H1 (cell line): ENCODE results near the gene GPR17. TPM values are rescaled to one million over a fixed set of nuclear protein-coding genes. Genes with fewer than 3 reads are reported as not detected.
A peak's percentile ranks its signal among the peaks of the same experiment; 100 is the strongest.

Experiments
- CTCF ChIA-PET: fragments of 300-600 bp; sonication (Branson Sonifier 250); formaldehyde crosslinking; loops from one replicate; lab custom pipeline; 2021; ENCODE audit not compliant: partially characterized antibody; lab: Charles Lee
- POLR2A ChIA-PET: fragments of 300-600 bp; sonication (Branson Sonifier 250); formaldehyde crosslinking; loops from one replicate; lab custom pipeline; 2021; ENCODE audit warnings: inconsistent platforms; ENCODE audit not compliant: partially characterized antibody; lab: Charles Lee
- DNase-seq, 2 experiments: peaks; one replicate each; pipeline versions ENCODE4 v3.0.0 to v3.0.0-alpha.2; 2010 to 2022; ENCODE audit warnings: low spot score in 2 of 2, low read depth in 1 of 2, mixed read lengths in 1 of 2
- FAIRE-seq: peaks from 2 replicates; lab custom pipeline; 2011; peaks lifted over from hg19 to GRCh38; lab: Jason Lieb, UNC
- H2AFZ ChIP-seq: 2 replicates; pipeline ENCODE4 v1.8.1; 2012; ENCODE audit warnings: low read length, inconsistent platforms
- H2AK5ac ChIP-seq: 2 replicates; pipeline ENCODE4 v1.6.1; 2013; ENCODE audit warnings: low read depth, low read length
- H2BK120ac ChIP-seq: replicated peaks from 2 replicates; pipeline ENCODE3; 2013; ENCODE audit warnings: low read depth, low read length, inconsistent platforms
- H2BK12ac ChIP-seq: 2 replicates; pipeline ENCODE4 v1.6.1; 2013; ENCODE audit warnings: low read depth, low read length
- H2BK15ac ChIP-seq: 2 replicates; pipeline ENCODE4 v1.6.1; 2013; ENCODE audit warnings: low read length
- H2BK20ac ChIP-seq: 2 replicates; pipeline ENCODE4 v1.6.1; 2013; ENCODE audit warnings: low read length
- H2BK5ac ChIP-seq: 2 replicates; pipeline ENCODE4 v1.6.1; 2013; ENCODE audit warnings: low read depth, low read length
- H3K14ac ChIP-seq: 2 replicates; pipeline ENCODE4 v1.6.1; 2013; ENCODE audit warnings: inconsistent platforms; ENCODE audit not compliant: insufficient read length
- H3K18ac ChIP-seq: 2 replicates; pipeline ENCODE4 v1.6.1; 2013; ENCODE audit warnings: low read length; ENCODE audit errors: extremely low read depth
- H3K23ac ChIP-seq: 2 replicates; pipeline ENCODE4 v1.6.1; 2013; ENCODE audit warnings: inconsistent platforms; ENCODE audit not compliant: insufficient read length
- H3K23me2 ChIP-seq: 2 replicates; pipeline ENCODE4 v1.6.1; 2013; ENCODE audit warnings: low read depth, low read length
- H3K27ac ChIP-seq: 2 replicates; pipeline ENCODE4 v1.6.1; 2011; ENCODE audit warnings: low read depth, low read length, inconsistent platforms
- H3K27me3 ChIP-seq, 4 experiments: replicated peaks in 1 of 4; 1 replicate in 1 of 4; 2 replicates in 3 of 4; pipeline versions ENCODE4 v1.6.1 to v1.8.1; 2011 to 2013; ENCODE audit warnings: low read length in 3 of 4, mild to moderate bottlenecking in 3 of 4, inconsistent platforms in 2 of 4, mixed read lengths in 2 of 4, moderate library complexity in 1 of 4; ENCODE audit not compliant: control insufficient read depth in 3 of 4, insufficient read depth in 3 of 4; ENCODE audit errors: extremely low read depth in 1 of 4
- H3K36me3 ChIP-seq, 4 experiments: 2 replicates each; pipeline versions ENCODE4 v1.6.1 to v1.8.1; 2011 to 2013; ENCODE audit warnings: mild to moderate bottlenecking in 4 of 4, low read length in 3 of 4, moderate library complexity in 2 of 4, control low read depth in 1 of 4, inconsistent platforms in 1 of 4; ENCODE audit not compliant: insufficient read depth in 4 of 4, control insufficient read depth in 2 of 4
- H3K4ac ChIP-seq: replicated peaks from 2 replicates; pipeline ENCODE3; 2013; ENCODE audit warnings: low read length, low read depth, mixed read lengths, inconsistent platforms; ENCODE audit not compliant: insufficient read length
- H3K4me1 ChIP-seq, 4 experiments: replicated peaks in 1 of 4; 1 replicate in 1 of 4; 2 replicates in 3 of 4; pipeline versions ENCODE4 v1.6.1 to v1.8.1; 2011 to 2013; ENCODE audit warnings: low read length in 3 of 4, inconsistent platforms in 2 of 4, mixed read lengths in 1 of 4; ENCODE audit not compliant: insufficient read depth in 4 of 4, control insufficient read depth in 3 of 4
- H3K4me2 ChIP-seq, 2 experiments: 2 replicates each; pipeline versions ENCODE4 v1.6.1 to v1.8.1; 2011 to 2013; ENCODE audit warnings: low read depth in 2 of 2, low read length in 2 of 2, control low read depth in 1 of 2, inconsistent platforms in 1 of 2, mild to moderate bottlenecking in 1 of 2; ENCODE audit not compliant: insufficient read depth in 1 of 2
- H3K4me3 ChIP-seq, 4 experiments: fragments of 200-600, 300-600 bp in 1 of 4; sonication (generic), shearing (Covaris generic), sonication (Bioruptor Twin) in 1 of 4; 2 replicates each; pipeline versions ENCODE4 v1.5.1 to v1.8.1; 2011 to 2016; ENCODE audit warnings: low read length in 4 of 4, low read depth in 3 of 4, control low read depth in 2 of 4, inconsistent platforms in 2 of 4, mild to moderate bottlenecking in 2 of 4, mixed read lengths in 1 of 4, moderate library complexity in 1 of 4; ENCODE audit not compliant: insufficient read depth in 2 of 4; ENCODE audit errors: extremely low read depth in 1 of 4
- H3K56ac ChIP-seq: replicated peaks from 2 replicates; pipeline ENCODE3; 2013; ENCODE audit warnings: low read depth, mild to moderate bottlenecking, mixed read lengths, low read length, inconsistent platforms; ENCODE audit not compliant: insufficient read length
- H3K79me1 ChIP-seq: 2 replicates; pipeline ENCODE4 v1.6.1; 2013; ENCODE audit warnings: low read depth, low read length, control low read depth
- H3K79me2 ChIP-seq, 2 experiments: 2 replicates each; pipeline versions ENCODE4 v1.6.1 to v1.8.1; 2012 to 2013; ENCODE audit warnings: low read length in 2 of 2, mild to moderate bottlenecking in 2 of 2, inconsistent platforms in 1 of 2; ENCODE audit not compliant: insufficient read depth in 2 of 2, control insufficient read depth in 1 of 2
- H3K9ac ChIP-seq, 4 experiments: replicated peaks in 1 of 4; 1 replicate in 1 of 4; 2 replicates in 3 of 4; pipeline versions ENCODE4 v1.6.1 to v1.8.1; 2011 to 2013; ENCODE audit warnings: low read depth in 3 of 4, low read length in 3 of 4, control low read depth in 2 of 4, mild to moderate bottlenecking in 2 of 4, moderate library complexity in 2 of 4, inconsistent platforms in 1 of 4; ENCODE audit errors: extremely low read depth in 1 of 4
- H3K9me3 ChIP-seq, 2 experiments: 2 replicates each; pipeline versions ENCODE4 v1.6.1 to v1.8.1; 2012 to 2013; ENCODE audit warnings: mild to moderate bottlenecking in 2 of 2, moderate library complexity in 2 of 2, control low read depth in 1 of 2, inconsistent platforms in 1 of 2, low read depth in 1 of 2, low read length in 1 of 2, mixed read lengths in 1 of 2; ENCODE audit not compliant: insufficient read depth in 2 of 2
- H4K20me1 ChIP-seq, 2 experiments: replicated peaks in 1 of 2; 2 replicates each; pipeline versions ENCODE3 to v1.8.1; 2011 to 2013; ENCODE audit warnings: inconsistent platforms in 2 of 2, low read length in 2 of 2, mild to moderate bottlenecking in 1 of 2; ENCODE audit not compliant: insufficient read depth in 2 of 2, control insufficient read depth in 1 of 2
- H4K5ac ChIP-seq: 2 replicates; pipeline ENCODE4 v1.6.1; 2013; ENCODE audit warnings: low read length, low read depth, mixed read lengths, inconsistent platforms; ENCODE audit not compliant: insufficient read length
- H4K8ac ChIP-seq: 2 replicates; pipeline ENCODE4 v1.8.0; 2013; ENCODE audit warnings: mild to moderate bottlenecking, moderate library complexity, low read length, inconsistent platforms; ENCODE audit not compliant: insufficient read depth; ENCODE audit errors: extremely low read depth
- H4K91ac ChIP-seq: replicated peaks from 2 replicates; pipeline ENCODE3; 2013; ENCODE audit warnings: low read length, mixed read lengths, inconsistent platforms; ENCODE audit not compliant: insufficient read length
- ASH2L ChIP-seq: fragments of 200-600, 300-600 bp; sonication (generic); IDR thresholded peaks from one replicate; pipeline ENCODE4 v1.7.1; 2017; ENCODE audit warnings: low read length
- CBX5 ChIP-seq: fragments of 300-800, 300-1000 bp; sonication (generic); IDR thresholded peaks from 2 replicates; pipeline ENCODE4 v1.7.1; 2016; ENCODE audit warnings: antibody characterized with exemption, low read length, low read depth
- CHD1 ChIP-seq: IDR thresholded peaks from 2 replicates; pipeline ENCODE4 v1.6.1; 2012; ENCODE audit warnings: low read depth, low read length, improper control_type of control experiment
- E2F6 ChIP-seq: IDR thresholded peaks from 2 replicates; pipeline ENCODE4 v1.6.1; 2012; ENCODE audit warnings: inconsistent platforms
- EP300 ChIP-seq, 2 experiments: IDR thresholded peaks; 1 replicate in 1 of 2; 2 replicates in 1 of 2; pipeline ENCODE4 v1.6.1; 2011 to 2012; ENCODE audit warnings: low read depth in 2 of 2, low read length in 2 of 2, mild to moderate bottlenecking in 2 of 2, borderline replicate concordance in 1 of 2, inconsistent platforms in 1 of 2, moderate library complexity in 1 of 2
- GABPA ChIP-seq: IDR thresholded peaks from 2 replicates; pipeline ENCODE4 v1.6.1; 2011; ENCODE audit warnings: mild to moderate bottlenecking, low read length, moderate library complexity, borderline replicate concordance; ENCODE audit not compliant: insufficient read depth
- GTF2F1 ChIP-seq: IDR thresholded peaks from 2 replicates; pipeline ENCODE4 v1.6.1; 2012; ENCODE audit warnings: low read depth, low read length, improper control_type of control experiment, borderline replicate concordance
- NANOG ChIP-seq: IDR thresholded peaks from 2 replicates; pipeline ENCODE4 v1.6.1; 2011; ENCODE audit warnings: low read length, low read depth, mild to moderate bottlenecking, inconsistent platforms; ENCODE audit not compliant: insufficient read depth, poor library complexity, severe bottlenecking
- POLR2A ChIP-seq, 2 experiments: IDR thresholded peaks; 1 replicate in 1 of 2; 2 replicates in 1 of 2; pipeline ENCODE4 v1.6.1; 2011; ENCODE audit warnings: low read depth in 2 of 2, low read length in 2 of 2, mild to moderate bottlenecking in 2 of 2; ENCODE audit errors: control extremely low read depth in 1 of 2
- SIRT6 ChIP-seq: IDR thresholded peaks from one replicate; pipeline ENCODE4 v1.7.1; 2012; ENCODE audit warnings: low read length, inconsistent platforms
- SP4 ChIP-seq: IDR thresholded peaks from 2 replicates; pipeline ENCODE4 v1.6.1; 2012; ENCODE audit warnings: low read length, inconsistent platforms
- TAF7 ChIP-seq: optimal IDR thresholded peaks from 2 replicates; pipeline ENCODE3; 2011; ENCODE audit warnings: low read depth, mild to moderate bottlenecking, inconsistent platforms, low read length, moderate library complexity, borderline replicate concordance
- WGBS, 2 experiments: shearing (Covaris generic) in 1 of 2; methylation state at CpG; one replicate each; pipeline versions ENCODE4 v1.1.6 to v1.1.7; 2013 to 2015; ENCODE audit warnings: low lambda C conversion rate in 2 of 2, mixed read lengths in 2 of 2, inconsistent platforms in 1 of 2, low coverage in 1 of 2, missing lambda C conversion rate in 1 of 2; ENCODE audit not compliant: insufficient replicate concordance in 2 of 2, insufficient coverage in 1 of 2, insufficient read length in 1 of 2; ENCODE audit errors: extremely low coverage in 1 of 2, missing lambda C conversion rate in 1 of 2; 5-methylcytosine and 5-hydroxymethylcytosine counted together
- polyA plus RNA-seq, 7 experiments: library from polyadenylated mRNA; depleted of rRNA in 3 of 7; stranded (reverse) in 5 of 7; unstranded in 2 of 7; fragments of >200 nt in 5 of 7; fragments of 200-250 nt in 2 of 7; gene quantifications; 1 replicate in 5 of 7; 2 replicates in 1 of 7; 4 replicates in 1 of 7; pipeline versions ENCODE4 v1.2.1 to v1.2.3, GENCODE V29; 2011 to 2013; ENCODE audit warnings: missing spikeins in 2 of 7, mixed read lengths in 2 of 7
- total RNA-seq: library from RNA; stranded (reverse); fragmentation: NEBNext Ultra II Directional; extraction: Animal tissue kit (Norgen Biotek cat#: 25700); gene quantifications from 2 replicates; pipeline ENCODE4 v1.2.1, GENCODE V29; 2021

GPR17 gene
- total and polyA plus RNA-seq, 2 of the 8 experiments (the other 6 are each of a cell fraction or from before 2014, with no cell fraction given), result 0.03 TPM; not detected in 1

GRCh38 chr2:127701193-127701650 is 55.3 kb downstream of the GPR17 start, which contains the start of gene SFT2D3:
TSS of gene SFT2D3 (plus strand) at chr2:127701497. CDS start at chr2:127701529, 32 bp downstream.
- H2BK12ac ChIP-seq, result peak within 1 kb of the TSS; percentile 52; the same call in 1 of the 2 replicates
- DNase-seq (peak; percentile 91), FAIRE-seq (no peak)
- no peaks in the 10 kb centered on the region for H3K79me1 ChIP-seq
- H3K4me3 ChIP-seq, result peak within 1 kb of the TSS; percentile 61 to 80 (median 63)
- H3K4ac ChIP-seq, result peak within 1 kb of the TSS; percentile 32
- H3K27ac ChIP-seq, result peak within 1 kb of the TSS; percentile 96
- peaks cover 0 to 13% of the 10 kb centered on the region in 2 experiments; a peak in 2 of 4 replicates for H3K79me2 ChIP-seq
- no peak within 1 kb of the TSS; the same call in 1 of the 2 replicates for H2AK5ac ChIP-seq
- H3K23ac ChIP-seq, result no peak within 1 kb of the TSS
- POLR2A ChIA-PET, result interaction anchor here (0.7 to 4.6 kb wide), 10 partner anchors 8 to 238 kb away, joined by 3 to 25 read pairs (median 3); partner anchors contain the start of genes LIMS2 and WDR33
- peak within 1 kb of the TSS; percentile 87; the same call in 1 of the 2 replicates for H2AFZ ChIP-seq
- H3K4me1 ChIP-seq, result peaks cover 0 to 4% (median 3%) of the 10 kb centered on the region in 4 experiments; a peak in 6 of 7 replicates
- H3K9me3 ChIP-seq, result no peaks in the 10 kb centered on the region
- H3K4me2 ChIP-seq, result peak within 1 kb of the TSS; percentile 59 to 99
- peaks cover 4 to 10% of the 10 kb centered on the region in 2 experiments for H4K20me1 ChIP-seq
- H2BK5ac ChIP-seq, result peak within 1 kb of the TSS; percentile 80
- peak within 1 kb of the TSS; percentile 99 for H4K8ac ChIP-seq
- CTCF ChIA-PET, result no interaction called here
- 0% methylated on average over 44 of the region's 44 CpGs; no CpG with 5 or more reads in 1 of the 2 experiments for WGBS, 2 experiments
- peaks cover 6% of the 10 kb centered on the region for H3K23me2 ChIP-seq
- peak within 1 kb of the TSS; percentile 95 for H4K5ac ChIP-seq
- peak within 1 kb of the TSS; percentile 81 to 100 (median 95) for H3K9ac ChIP-seq
- H3K36me3 ChIP-seq, result peaks cover 0 to 22% (median 4%) of the 10 kb centered on the region in 4 experiments; a peak in 5 of 8 replicates
- no peaks in the 10 kb centered on the region for H3K27me3 ChIP-seq
- peak within 1 kb of the TSS; percentile 89 for H3K18ac ChIP-seq
- H2BK120ac ChIP-seq, result peak within 1 kb of the TSS; percentile 74
- H3K56ac ChIP-seq, result peak within 1 kb of the TSS; percentile 90
- no peak within 1 kb of the TSS for H2BK20ac ChIP-seq
- H4K91ac ChIP-seq, result peak within 1 kb of the TSS; percentile 91
- H3K14ac ChIP-seq, result no peak within 1 kb of the TSS
- peak within 1 kb of the TSS; percentile 22; the same call in 1 of the 2 replicates for H2BK15ac ChIP-seq
- TF ChIP-seq POLR2A (IDR thresholded peaks at IDR 0.05; ENCODE audit: control extremely low read depth in 1 of 2, low read depth in 2 of 2, low read length in 2 of 2), result peak; percentile 96 to 97
- TF ChIP-seq EP300 (IDR thresholded peaks at IDR 0.05; ENCODE audit: borderline replicate concordance in 1 of 2, low read depth in 2 of 2, low read length in 2 of 2), result no peak
- no peak for TF ChIP-seq CBX5
- no peak; the same call in 1 of the 2 replicates for TF ChIP-seq SP4
- TF ChIP-seq E2F6, result no peak; the same call in 1 of the 2 replicates
- no peak for TF ChIP-seq ASH2L
- TF ChIP-seq SIRT6, result no peak
- TF ChIP-seq TAF7, result peak; percentile 92
- no peak for TF ChIP-seq NANOG
- TF ChIP-seq GTF2F1, result peak; percentile 81
- no peak for TF ChIP-seq CHD1
- peak; percentile 75; the same call in 1 of the 2 replicates for TF ChIP-seq GABPA
